Natural killer cell (primary cell): ENCODE data around the gene GIMAP5. TPM values are rescaled to one million over a fixed set of nuclear protein-coding genes. Genes with fewer than 3 reads are reported as not detected.

Source experiments
- ATAC-seq, 3 donors: fragments of 150-1000 bp in 2 of 3; fragments of 200-7000 bp in 1 of 3; cut with Tn5 transposase; 1 replicate in 1 of 3; 2 replicates in 2 of 3; pipeline ENCODE4 v1.10.0; 2021; ENCODE audit warnings: mild to moderate bottlenecking in 2 of 3, moderate library complexity in 2 of 3
- DNase-seq, 2 donors: peaks; one replicate each; pipeline versions ENCODE4 v3.0.0 to v3.0.0-alpha.2; 2013 to 2021; ENCODE audit warnings: mixed read lengths in 1 of 2
- H3K27ac ChIP-seq: one replicate; pipeline ENCODE4 v1.5.1; 2013; ENCODE audit warnings: mild to moderate bottlenecking, low read length
- H3K27me3 ChIP-seq: one replicate; pipeline ENCODE4 v1.6.1; 2013; ENCODE audit warnings: low read length; ENCODE audit not compliant: control insufficient read depth, insufficient read depth
- H3K36me3 ChIP-seq: one replicate; pipeline ENCODE4 v1.6.1; 2013; ENCODE audit warnings: low read length; ENCODE audit not compliant: control insufficient read depth, insufficient read depth
- H3K4me1 ChIP-seq: one replicate; pipeline ENCODE4 v1.6.1; 2013; ENCODE audit warnings: low read length; ENCODE audit not compliant: control insufficient read depth, insufficient read depth
- H3K4me3 ChIP-seq: one replicate; pipeline ENCODE4 v1.5.1; 2013; ENCODE audit warnings: low read length
- H3K9me3 ChIP-seq: one replicate; pipeline ENCODE4 v1.6.1; 2013; ENCODE audit warnings: low read length; ENCODE audit not compliant: control insufficient read depth, insufficient read depth
- H3K27ac Mint-ChIP-seq, 2 donors: one replicate each; pipeline ENCODE4 v1.8.0; 2022; ENCODE audit warnings: mild to moderate bottlenecking in 2 of 2, mixed read lengths in 2 of 2, moderate library complexity in 1 of 2
- H3K27me3 Mint-ChIP-seq, 2 donors: one replicate each; pipeline ENCODE4 v1.8.0; 2022; ENCODE audit warnings: low read depth in 2 of 2, mixed read lengths in 2 of 2
- H3K36me3 Mint-ChIP-seq: one replicate; pipeline ENCODE4 v1.8.0; 2022; ENCODE audit warnings: mixed read lengths
- H3K4me1 Mint-ChIP-seq, 2 donors: one replicate each; pipeline ENCODE4 v1.8.0; 2022; ENCODE audit warnings: mixed read lengths in 2 of 2
- H3K4me3 Mint-ChIP-seq: one replicate; pipeline ENCODE4 v1.8.0; 2022; ENCODE audit warnings: mild to moderate bottlenecking, moderate library complexity, mixed read lengths
- H3K9me3 Mint-ChIP-seq, 2 donors: one replicate each; pipeline ENCODE4 v1.8.0; 2022; ENCODE audit warnings: mixed read lengths in 2 of 2
- CTCF ChIP-seq: fragments of 200-600 bp; IDR thresholded peaks from one replicate; pipeline ENCODE4 v1.8.0; 2022; ENCODE audit warnings: antibody characterized with exemption
- WGBS: methylation state at CpG from one replicate; pipeline ENCODE4 v1.1.7; 2013; ENCODE audit warnings: missing lambda C conversion rate; ENCODE audit not compliant: insufficient coverage; 5-methylcytosine and 5-hydroxymethylcytosine counted together
- intact Hi-C: fragments of 100-400 bp; cut with micrococcal nuclease; formaldehyde crosslinking; loops from one replicate; pipeline ENCODE4 v1.14.2; 2022
- total RNA-seq, 4 donors: library from RNA; stranded (reverse); fragments of 120-200 nt in 1 of 4; gene quantifications; one replicate each; pipeline versions ENCODE4 v1.2.3 to v1.2.4, GENCODE V29; 2013 to 2022

The GIMAP5 gene
- total RNA-seq, 3 donors from 2014 or later (not counting 1 experiment from before 2014, with no cell fraction given): 29.2 to 64.1 (median 35.3) TPM

DNA sequence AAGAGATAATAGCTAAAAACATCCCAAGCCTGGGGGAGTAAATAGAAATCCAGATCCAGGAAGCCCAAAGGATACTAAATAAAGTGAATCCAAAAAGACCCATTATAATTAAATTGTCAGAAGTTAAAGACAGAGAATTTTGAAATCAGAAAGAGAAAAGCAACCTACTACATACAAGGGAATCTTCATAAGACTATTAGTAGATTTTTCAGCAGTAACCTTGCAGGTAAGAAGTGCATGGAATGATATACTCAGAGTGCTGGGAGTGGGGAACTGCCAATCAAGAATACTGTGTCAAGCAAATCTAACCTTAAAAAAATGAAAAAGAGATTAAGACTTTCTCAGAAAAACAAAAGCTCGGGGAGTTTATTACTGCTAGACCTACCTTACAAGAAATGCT is 34.0 kb upstream of the GIMAP5 start:
- Mint-ChIP-seq H3K9me3 (peaks cover 24 to 51% of the 10 kb centered on the region in 2 donors), H3K36me3 (peaks cover 85% of the 10 kb centered on the region), H3K27me3 (no peaks in the 10 kb centered on the region), H3K4me3 (no peak overlapping the region), H3K27ac (no peak overlapping the region), H3K4me1 (no peaks in the 10 kb centered on the region)
- Histone ChIP-seq H3K27me3 (no peaks in the 10 kb centered on the region), H3K4me3 (no peak overlapping the region), H3K36me3 (no peaks in the 10 kb centered on the region), H3K4me1 (no peaks in the 10 kb centered on the region), H3K27ac (no peak overlapping the region), H3K9me3 (peaks cover 22% of the 10 kb centered on the region)
- DNase-seq (no peak), ATAC-seq (no peak)
- TF ChIP-seq CTCF: no peak
- WGBS: 100% methylated on average over 1 of the region's 1 CpG
- intact Hi-C loops: no loop called here

DNA sequence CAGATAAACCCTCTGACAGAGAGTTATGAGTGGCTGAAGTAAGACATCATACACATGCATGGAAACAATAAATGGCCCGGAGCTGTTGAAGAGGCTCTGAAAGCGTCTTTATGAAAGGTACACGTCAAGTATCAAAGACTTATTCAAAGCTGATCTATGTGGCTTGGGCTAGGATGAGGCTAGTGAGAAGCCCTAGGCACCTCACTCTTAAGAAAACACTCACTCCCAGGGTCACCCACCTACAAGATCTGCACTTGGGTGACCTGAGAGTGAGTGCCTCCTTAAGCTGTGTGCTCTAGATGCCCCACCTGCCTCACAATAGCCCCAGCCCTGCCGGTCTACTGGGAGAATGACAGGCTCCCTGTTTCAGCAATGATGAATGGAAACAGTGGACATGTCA is 21.9 kb upstream of the GIMAP5 start:
- Histone ChIP-seq H3K36me3 (peaks cover 17% of the 10 kb centered on the region), H3K9me3 (no peaks in the 10 kb centered on the region), H3K27me3 (no peaks in the 10 kb centered on the region), H3K4me3 (no peak overlapping the region), H3K27ac (peak overlapping the region; percentile 79), H3K4me1 (peaks cover 39% of the 10 kb centered on the region)
- DNase-seq (peak in 1 of 2 donors; percentile 55), ATAC-seq (peak in 2 of 3 donors; percentile 23 to 33)
- Mint-ChIP-seq H3K27ac (peak overlapping the region; percentile 92 to 93), H3K9me3 (peaks cover 0 to 2% of the 10 kb centered on the region in 2 donors), H3K27me3 (no peaks in the 10 kb centered on the region), H3K4me3 (peak overlapping the region; percentile 87), H3K4me1 (peaks cover 60 to 67% of the 10 kb centered on the region in 2 donors), H3K36me3 (peaks cover 29% of the 10 kb centered on the region)
- 66% methylated on average over 4 of the region's 4 CpGs for WGBS
- intact Hi-C loops: loop anchor here (5.0 kb wide), 1 partner anchor 37 kb away; no protein-coding TSS in a partner anchor
- no peak for TF ChIP-seq CTCF

DNA sequence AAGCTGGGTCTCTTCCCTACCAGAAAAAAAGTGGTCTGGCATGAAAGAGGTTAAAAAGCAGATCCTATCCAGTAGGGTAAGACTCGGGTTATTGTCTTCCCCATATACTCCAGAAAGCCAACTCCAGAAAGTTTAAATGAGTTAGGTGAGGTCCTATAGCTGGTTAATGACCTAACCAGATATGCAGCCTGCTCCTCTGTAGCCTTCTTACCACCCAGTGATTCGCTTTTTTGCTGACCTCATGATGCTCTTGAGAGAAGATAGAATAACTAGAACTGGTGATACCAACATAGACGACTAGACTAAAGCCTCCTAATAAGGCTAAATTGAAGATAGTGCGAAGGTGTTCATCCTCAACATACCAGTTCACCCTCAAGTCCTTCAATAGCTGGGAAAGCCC is 21.5 kb upstream of the GIMAP5 start:
- H3K4me3 ChIP-seq: peak overlapping the region; percentile 71
- peak in 1 of 2 donors; percentile 46 for DNase-seq
- peaks cover 43% of the 10 kb centered on the region for H3K4me1 ChIP-seq
- Mint-ChIP-seq H3K36me3 (peaks cover 30% of the 10 kb centered on the region), H3K27ac (peak overlapping the region; percentile 92 to 93), H3K4me1 (peaks cover 65 to 70% of the 10 kb centered on the region in 2 donors), H3K9me3 (peaks cover 0 to 2% of the 10 kb centered on the region in 2 donors), H3K4me3 (peak overlapping the region; percentile 87), H3K27me3 (no peaks in the 10 kb centered on the region)
- H3K27me3 ChIP-seq: no peaks in the 10 kb centered on the region
- peaks cover 21% of the 10 kb centered on the region for H3K36me3 ChIP-seq
- intact Hi-C loops: loop anchor here (2.0 to 5.0 kb wide), 2 partner anchors 37 to 47 kb away; no protein-coding TSS in a partner anchor
- 43% methylated on average over 2 of the region's 4 CpGs for WGBS
- no peaks in the 10 kb centered on the region for H3K9me3 ChIP-seq
- H3K27ac ChIP-seq: peak overlapping the region; percentile 79
- no peak for TF ChIP-seq CTCF
- peak; percentile 41 to 52 (median 43) for ATAC-seq

DNA sequence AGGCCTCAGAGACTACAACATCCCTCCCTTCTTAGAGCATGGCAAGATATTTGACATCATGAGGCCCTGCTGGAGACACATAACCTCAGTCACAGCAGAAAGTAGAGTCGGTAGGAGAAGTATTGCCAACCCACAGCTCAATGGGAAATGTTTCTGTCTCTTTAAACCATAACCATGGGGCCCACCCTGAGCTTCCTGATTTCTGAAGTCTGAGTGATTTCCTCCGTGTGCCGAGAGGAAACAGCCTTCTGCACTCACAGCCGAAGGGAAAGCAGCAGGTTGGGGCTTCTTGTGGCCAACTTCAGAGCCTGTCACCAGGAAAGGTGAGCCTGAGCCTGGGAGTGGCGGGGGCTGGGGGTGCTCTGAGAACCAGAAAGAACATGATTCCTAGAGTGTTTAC is 20.9 kb upstream of the GIMAP5 start, which contains the start of gene GIMAP1:
Gene GIMAP1, plus strand, starts transcription at position 246 of the 400 bp plus-strand sequence. CDS start 2,435 bp downstream, outside the sequence.
- ATAC-seq (peak; percentile 73 to 79 (median 79)), DNase-seq (peak; percentile 27 to 83)
- peak within 1 kb of the TSS; percentile 71 for H3K4me3 ChIP-seq
- H3K36me3 ChIP-seq: peaks cover 27% of the 10 kb centered on the region
- H3K27me3 ChIP-seq: no peaks in the 10 kb centered on the region
- peak within 1 kb of the TSS; percentile 79 for H3K27ac ChIP-seq
- under 1% methylated on average over 5 of the region's 5 CpGs for WGBS
- no peak for TF ChIP-seq CTCF
- Mint-ChIP-seq H3K36me3 (peaks cover 36% of the 10 kb centered on the region), H3K27me3 (no peaks in the 10 kb centered on the region), H3K27ac (peak within 1 kb of the TSS; percentile 92 to 93), H3K4me1 (peaks cover 71 to 76% of the 10 kb centered on the region in 2 donors), H3K4me3 (peak within 1 kb of the TSS; percentile 87), H3K9me3 (peaks cover 0 to 2% of the 10 kb centered on the region in 2 donors)
- H3K4me1 ChIP-seq: peaks cover 46% of the 10 kb centered on the region
- no peaks in the 10 kb centered on the region for H3K9me3 ChIP-seq
- intact Hi-C loops: loop anchor here (2.0 to 5.0 kb wide), 2 partner anchors 36 to 48 kb away; no protein-coding TSS in a partner anchor
